Activated CD8-positive, alpha-beta memory T cell treated with anti-CD3 and anti-CD28 coated beads, Interleukin-2, amount 50 U/mL, for 1 hour (primary cell): ENCODE measurements around the gene ANKRD65.
"Not testable (repeated sequence)": the region's sequence is repeated elsewhere in the genome, so short reads cannot be mapped to it uniquely, and the experiment has no call there.

ENCODE experiments used
- DNase-seq: peaks from one replicate; pipeline ENCODE4 v3.0.0-alpha.2; 2020; ENCODE audit errors: extremely low read depth

ANKRD65 gene

DNA sequence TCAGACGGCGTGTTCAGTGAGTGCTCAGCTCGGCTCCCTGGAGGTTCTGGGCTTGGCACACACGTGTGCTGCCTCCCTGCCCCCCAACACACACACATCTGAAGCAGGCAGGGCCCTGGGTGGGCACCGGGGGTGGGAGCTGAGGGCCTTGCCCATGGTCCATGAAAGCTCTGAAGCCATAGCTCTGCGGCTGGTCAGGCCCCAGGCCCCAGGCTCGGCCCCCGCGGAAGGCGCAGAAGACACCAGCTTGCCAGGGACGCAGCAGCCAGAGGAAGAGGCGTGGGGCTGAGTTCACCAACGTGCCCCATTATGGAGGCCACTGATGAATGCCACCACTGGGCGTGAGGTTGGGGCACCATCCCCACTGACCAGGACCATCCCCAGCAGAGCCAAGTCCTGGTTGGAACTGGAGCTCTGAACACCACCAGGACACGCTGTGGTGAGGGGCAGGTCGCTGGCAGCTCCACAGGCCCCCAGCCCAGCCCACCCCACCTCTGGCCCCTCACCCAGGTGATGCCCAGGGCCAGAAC, 50.2 kb downstream of the ANKRD65 start:
- no peak for DNase-seq

DNA sequence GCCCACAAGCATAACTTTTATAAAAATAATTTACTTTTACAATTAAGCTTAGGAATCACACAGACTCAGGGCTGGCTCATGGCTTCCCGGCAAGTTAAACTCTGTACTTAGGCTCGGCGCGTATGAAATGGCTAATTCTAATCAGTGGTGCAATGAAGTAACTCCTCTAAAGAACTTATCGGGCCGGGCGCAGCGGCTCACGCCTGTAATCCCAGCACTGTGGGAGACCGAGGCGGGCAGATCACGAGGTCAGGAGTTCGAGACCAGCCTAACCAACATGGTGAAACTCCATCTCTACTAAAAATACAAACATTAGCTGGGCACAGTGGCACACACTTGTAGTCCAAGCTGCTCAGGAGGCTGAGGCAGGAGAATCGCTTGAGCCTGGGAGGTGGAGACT, 51.0 kb downstream of the ANKRD65 start:
- DNase-seq: not testable (repeated sequence)
